WTC11 (cell line): Measurements from ENCODE around the gene DNAI1. TPM values are rescaled to one million over a fixed set of nuclear protein-coding genes. Genes with fewer than 3 reads are reported as not detected.

Experiments used
- ATAC-seq: fragments of 200-7000 bp; cut with Tn5 transposase; 2 replicates; pipeline ENCODE4 v1.10.0; 2021; ENCODE audit warnings: mild to moderate bottlenecking, moderate library complexity
- CTCF ChIA-PET: fragments of 300-600 bp; sonication (Branson Sonifier 250); formaldehyde crosslinking; loops from one replicate; lab custom pipeline; 2021; ENCODE audit warnings: antibody characterized with exemption; lab: Charles Lee
- POLR2A ChIA-PET: fragments of 350-600 bp; sonication (Branson Sonifier 250); formaldehyde crosslinking; loops from one replicate; lab custom pipeline; 2021; ENCODE audit warnings: antibody characterized with exemption; lab: Charles Lee
- DNase-seq: peaks from one replicate; pipeline ENCODE4 v3.0.0; 2021; ENCODE audit warnings: low spot score
- H3K27ac Mint-ChIP-seq: 2 replicates; pipeline ENCODE4 v1.8.0; 2021; ENCODE audit warnings: mixed read lengths
- H3K27me3 Mint-ChIP-seq: 2 replicates; pipeline ENCODE4 v1.8.0; 2021; ENCODE audit warnings: low read depth, mild to moderate bottlenecking, moderate library complexity, mixed read lengths
- H3K36me3 Mint-ChIP-seq: 2 replicates; pipeline ENCODE4 v1.8.0; 2021; ENCODE audit warnings: mixed read lengths
- H3K4me1 Mint-ChIP-seq: 2 replicates; pipeline ENCODE4 v1.8.0; 2022; ENCODE audit warnings: mixed read lengths
- H3K4me3 Mint-ChIP-seq: 2 replicates; pipeline ENCODE4 v1.8.0; 2021; ENCODE audit warnings: mild to moderate bottlenecking, moderate library complexity, mixed read lengths
- H3K9me3 Mint-ChIP-seq: 2 replicates; pipeline ENCODE4 v1.8.0; 2021; ENCODE audit warnings: mixed read lengths
- GABPB1 ChIP-seq: sonication (generic); formaldehyde crosslinking; IDR thresholded peaks from 2 replicates; pipeline ENCODE4 v1.8.1; 2023; ENCODE audit warnings: mild to moderate bottlenecking, missing genetic modification reagents
- HMGA2 ChIP-seq: fragments of 250-450 bp; sonication (Bioruptor Pico); IDR thresholded peaks from 2 replicates; pipeline ENCODE4 v1.4.0; 2021; ENCODE audit warnings: mild to moderate bottlenecking, moderate library complexity
- JAZF1 ChIP-seq: fragments of 250-450 bp; sonication (Bioruptor Pico); IDR thresholded peaks from 2 replicates; pipeline ENCODE4 v1.9.0; 2021; ENCODE audit warnings: moderate library complexity, mild to moderate bottlenecking, inconsistent platforms
- NFE2L1 ChIP-seq: sonication (generic); formaldehyde crosslinking; IDR thresholded peaks from 2 replicates; pipeline ENCODE4 v1.8.1; 2023; ENCODE audit warnings: missing genetic modification reagents
- NR1H2 ChIP-seq: sonication (generic); formaldehyde crosslinking; IDR thresholded peaks from 2 replicates; pipeline ENCODE4 v1.9.0; 2021; ENCODE audit warnings: mild to moderate bottlenecking, moderate library complexity, missing genetic modification reagents
- NR2C2 ChIP-seq: sonication (generic); formaldehyde crosslinking; IDR thresholded peaks from 2 replicates; pipeline ENCODE4 v1.8.0; 2022; ENCODE audit warnings: mild to moderate bottlenecking, missing genetic modification reagents
- OVOL2 ChIP-seq: fragments of 250-450 bp; sonication (Bioruptor Pico); IDR thresholded peaks from 2 replicates; pipeline ENCODE4 v1.9.0; 2021; ENCODE audit warnings: mild to moderate bottlenecking, borderline replicate concordance
- ZBTB21 ChIP-seq: sonication (generic); formaldehyde crosslinking; IDR thresholded peaks from 2 replicates; pipeline ENCODE4 v1.8.1; 2023; ENCODE audit warnings: mild to moderate bottlenecking, missing genetic modification reagents, borderline replicate concordance
- ZNF121 ChIP-seq: sonication (generic); formaldehyde crosslinking; IDR thresholded peaks from 2 replicates; pipeline ENCODE4 v1.8.0; 2023; ENCODE audit warnings: missing genetic modification reagents
- ZNF317 ChIP-seq: sonication (generic); formaldehyde crosslinking; IDR thresholded peaks from 2 replicates; pipeline ENCODE4 v1.8.1; 2023; ENCODE audit warnings: low read depth, mild to moderate bottlenecking, moderate library complexity, missing genetic modification reagents, borderline replicate concordance
- total RNA-seq: library from RNA; stranded (reverse); gene quantifications from 3 replicates; pipeline ENCODE4 v1.2.3, GENCODE V29; 2021
- TF ChIP-seq, protein P1 (sequence below): sonication (generic); formaldehyde crosslinking; IDR thresholded peaks from 2 replicates; pipeline ENCODE4 v1.8.0; 2023; ENCODE audit warnings: mild to moderate bottlenecking, missing genetic modification reagents
- TF ChIP-seq, protein P2 (sequence below): sonication (generic); formaldehyde crosslinking; IDR thresholded peaks from 2 replicates; pipeline ENCODE4 v1.8.1; 2023; ENCODE audit warnings: mild to moderate bottlenecking, moderate library complexity, missing genetic modification reagents
- TF ChIP-seq, protein P3 (sequence below): sonication (generic); formaldehyde crosslinking; IDR thresholded peaks from 2 replicates; pipeline ENCODE4 v1.8.1; 2023; ENCODE audit warnings: mild to moderate bottlenecking, missing genetic modification reagents, borderline replicate concordance
- TF ChIP-seq, protein P4 (sequence below): sonication (generic); formaldehyde crosslinking; IDR thresholded peaks from 2 replicates; pipeline ENCODE4 v1.8.0; 2022; ENCODE audit warnings: missing genetic modification reagents
- TF ChIP-seq, protein P5 (sequence below): sonication (generic); formaldehyde crosslinking; IDR thresholded peaks from 2 replicates; pipeline ENCODE4 v1.8.1; 2023; ENCODE audit warnings: mild to moderate bottlenecking, missing genetic modification reagents

DNAI1 gene
- total RNA-seq, 1 experiment from 2014 or later: 2.1 TPM

DNA sequence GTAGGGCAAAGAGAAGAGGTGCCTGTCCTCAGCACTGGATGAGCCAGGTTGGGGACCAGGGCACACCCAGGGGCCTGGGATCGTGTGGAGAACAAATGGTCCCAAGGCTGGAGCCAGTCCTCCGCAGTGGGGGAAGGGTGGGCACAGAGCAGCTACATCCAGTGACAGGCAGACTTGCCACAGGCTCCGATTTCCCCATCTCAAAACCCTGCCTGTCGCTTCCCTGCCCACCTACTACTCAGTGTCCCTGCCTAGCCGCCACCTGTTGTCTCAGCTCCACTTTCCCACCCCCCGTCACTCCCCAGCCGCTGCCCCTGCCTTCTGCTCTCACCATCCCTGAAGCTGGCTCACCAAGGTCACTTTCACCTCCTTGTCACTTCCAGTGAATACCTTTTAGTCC lies 78.1 kb downstream of the DNAI1 start:
- H3K27me3 Mint-ChIP-seq: peaks cover 24% of the 10 kb centered on the region
- POLR2A ChIA-PET: interaction anchor here (0.6 to 1.1 kb wide), 2 partner anchors 27 to 98 kb away, joined by 3 read pairs; no protein-coding TSS in a partner anchor
- CTCF ChIA-PET: interaction anchor here (0.8 to 1.5 kb wide), 8 partner anchors 10 to 133 kb away, joined by 3 to 7 read pairs (median 4); partner anchors contain the start of gene RPP25L
- H3K9me3 Mint-ChIP-seq: peaks cover 19% of the 10 kb centered on the region
- ATAC-seq: no peak
- H3K27ac Mint-ChIP-seq: no peak overlapping the region
- TF ChIP-seq OVOL2 (CRISPR knock-in tag) (no peak), ZNF121 (no peak), NR2C2 (CRISPR knock-in tag) (no peak), NFE2L1 (CRISPR knock-in tag) (no peak), ZNF317 (CRISPR knock-in tag) (no peak), HMGA2 (CRISPR knock-in tag) (no peak), JAZF1 (CRISPR knock-in tag) (no peak)
- TF ChIP-seq, protein P1, sequence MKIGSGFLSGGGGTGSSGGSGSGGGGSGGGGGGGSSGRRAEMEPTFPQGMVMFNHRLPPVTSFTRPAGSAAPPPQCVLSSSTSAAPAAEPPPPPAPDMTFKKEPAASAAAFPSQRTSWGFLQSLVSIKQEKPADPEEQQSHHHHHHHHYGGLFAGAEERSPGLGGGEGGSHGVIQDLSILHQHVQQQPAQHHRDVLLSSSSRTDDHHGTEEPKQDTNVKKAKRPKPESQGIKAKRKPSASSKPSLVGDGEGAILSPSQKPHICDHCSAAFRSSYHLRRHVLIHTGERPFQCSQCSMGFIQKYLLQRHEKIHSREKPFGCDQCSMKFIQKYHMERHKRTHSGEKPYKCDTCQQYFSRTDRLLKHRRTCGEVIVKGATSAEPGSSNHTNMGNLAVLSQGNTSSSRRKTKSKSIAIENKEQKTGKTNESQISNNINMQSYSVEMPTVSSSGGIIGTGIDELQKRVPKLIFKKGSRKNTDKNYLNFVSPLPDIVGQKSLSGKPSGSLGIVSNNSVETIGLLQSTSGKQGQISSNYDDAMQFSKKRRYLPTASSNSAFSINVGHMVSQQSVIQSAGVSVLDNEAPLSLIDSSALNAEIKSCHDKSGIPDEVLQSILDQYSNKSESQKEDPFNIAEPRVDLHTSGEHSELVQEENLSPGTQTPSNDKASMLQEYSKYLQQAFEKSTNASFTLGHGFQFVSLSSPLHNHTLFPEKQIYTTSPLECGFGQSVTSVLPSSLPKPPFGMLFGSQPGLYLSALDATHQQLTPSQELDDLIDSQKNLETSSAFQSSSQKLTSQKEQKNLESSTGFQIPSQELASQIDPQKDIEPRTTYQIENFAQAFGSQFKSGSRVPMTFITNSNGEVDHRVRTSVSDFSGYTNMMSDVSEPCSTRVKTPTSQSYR: no peak
- no peak overlapping the region for H3K4me3 Mint-ChIP-seq
- H3K4me1 Mint-ChIP-seq: peaks cover 5% of the 10 kb centered on the region
- DNase-seq: no peak
- H3K36me3 Mint-ChIP-seq: peaks cover 9% of the 10 kb centered on the region

DNA sequence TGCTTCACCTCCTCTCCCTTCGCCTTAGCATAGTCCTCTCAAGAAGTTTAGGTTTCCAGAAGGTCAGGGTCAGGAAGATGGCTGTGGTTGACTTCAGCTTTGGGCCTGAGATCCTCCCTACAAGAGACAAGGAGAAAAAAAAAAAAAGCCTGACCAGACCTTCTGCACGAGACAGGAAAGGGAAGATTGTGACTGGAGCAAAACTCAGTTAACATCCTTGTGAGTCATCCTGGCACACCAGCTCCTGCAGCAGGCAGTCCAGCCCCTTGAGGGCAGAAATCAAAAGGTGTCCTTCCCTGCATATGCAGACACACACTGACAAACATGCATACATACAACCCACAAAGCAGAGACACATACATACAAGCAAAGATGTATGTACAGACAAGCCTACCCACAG lies 82.2 kb downstream of the DNAI1 start:
- no peak overlapping the region for H3K4me3 Mint-ChIP-seq
- no peak for ATAC-seq
- TF ChIP-seq, protein P2, sequence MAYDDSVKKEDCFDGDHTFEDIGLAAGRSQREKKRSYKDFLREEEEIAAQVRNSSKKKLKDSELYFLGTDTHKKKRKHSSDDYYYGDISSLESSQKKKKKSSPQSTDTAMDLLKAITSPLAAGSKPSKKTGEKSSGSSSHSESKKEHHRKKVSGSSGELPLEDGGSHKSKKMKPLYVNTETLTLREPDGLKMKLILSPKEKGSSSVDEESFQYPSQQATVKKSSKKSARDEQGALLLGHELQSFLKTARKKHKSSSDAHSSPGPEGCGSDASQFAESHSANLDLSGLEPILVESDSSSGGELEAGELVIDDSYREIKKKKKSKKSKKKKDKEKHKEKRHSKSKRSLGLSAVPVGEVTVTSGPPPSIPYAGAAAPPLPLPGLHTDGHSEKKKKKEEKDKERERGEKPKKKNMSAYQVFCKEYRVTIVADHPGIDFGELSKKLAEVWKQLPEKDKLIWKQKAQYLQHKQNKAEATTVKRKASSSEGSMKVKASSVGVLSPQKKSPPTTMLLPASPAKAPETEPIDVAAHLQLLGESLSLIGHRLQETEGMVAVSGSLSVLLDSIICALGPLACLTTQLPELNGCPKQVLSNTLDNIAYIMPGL (CRISPR knock-in tag): no peak
- TF ChIP-seq, protein P3, sequence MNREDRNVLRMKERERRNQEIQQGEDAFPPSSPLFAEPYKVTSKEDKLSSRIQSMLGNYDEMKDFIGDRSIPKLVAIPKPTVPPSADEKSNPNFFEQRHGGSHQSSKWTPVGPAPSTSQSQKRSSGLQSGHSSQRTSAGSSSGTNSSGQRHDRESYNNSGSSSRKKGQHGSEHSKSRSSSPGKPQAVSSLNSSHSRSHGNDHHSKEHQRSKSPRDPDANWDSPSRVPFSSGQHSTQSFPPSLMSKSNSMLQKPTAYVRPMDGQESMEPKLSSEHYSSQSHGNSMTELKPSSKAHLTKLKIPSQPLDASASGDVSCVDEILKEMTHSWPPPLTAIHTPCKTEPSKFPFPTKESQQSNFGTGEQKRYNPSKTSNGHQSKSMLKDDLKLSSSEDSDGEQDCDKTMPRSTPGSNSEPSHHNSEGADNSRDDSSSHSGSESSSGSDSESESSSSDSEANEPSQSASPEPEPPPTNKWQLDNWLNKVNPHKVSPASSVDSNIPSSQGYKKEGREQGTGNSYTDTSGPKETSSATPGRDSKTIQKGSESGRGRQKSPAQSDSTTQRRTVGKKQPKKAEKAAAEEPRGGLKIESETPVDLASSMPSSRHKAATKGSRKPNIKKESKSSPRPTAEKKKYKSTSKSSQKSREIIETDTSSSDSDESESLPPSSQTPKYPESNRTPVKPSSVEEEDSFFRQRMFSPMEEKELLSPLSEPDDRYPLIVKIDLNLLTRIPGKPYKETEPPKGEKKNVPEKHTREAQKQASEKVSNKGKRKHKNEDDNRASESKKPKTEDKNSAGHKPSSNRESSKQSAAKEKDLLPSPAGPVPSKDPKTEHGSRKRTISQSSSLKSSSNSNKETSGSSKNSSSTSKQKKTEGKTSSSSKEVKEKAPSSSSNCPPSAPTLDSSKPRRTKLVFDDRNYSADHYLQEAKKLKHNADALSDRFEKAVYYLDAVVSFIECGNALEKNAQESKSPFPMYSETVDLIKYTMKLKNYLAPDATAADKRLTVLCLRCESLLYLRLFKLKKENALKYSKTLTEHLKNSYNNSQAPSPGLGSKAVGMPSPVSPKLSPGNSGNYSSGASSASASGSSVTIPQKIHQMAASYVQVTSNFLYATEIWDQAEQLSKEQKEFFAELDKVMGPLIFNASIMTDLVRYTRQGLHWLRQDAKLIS (CRISPR knock-in tag): no peak
- TF ChIP-seq ZBTB21 (CRISPR knock-in tag) (no peak), NFE2L1 (CRISPR knock-in tag) (no peak), NR1H2 (CRISPR knock-in tag) (no peak), GABPB1 (CRISPR knock-in tag) (no peak)
- TF ChIP-seq, protein P4, sequence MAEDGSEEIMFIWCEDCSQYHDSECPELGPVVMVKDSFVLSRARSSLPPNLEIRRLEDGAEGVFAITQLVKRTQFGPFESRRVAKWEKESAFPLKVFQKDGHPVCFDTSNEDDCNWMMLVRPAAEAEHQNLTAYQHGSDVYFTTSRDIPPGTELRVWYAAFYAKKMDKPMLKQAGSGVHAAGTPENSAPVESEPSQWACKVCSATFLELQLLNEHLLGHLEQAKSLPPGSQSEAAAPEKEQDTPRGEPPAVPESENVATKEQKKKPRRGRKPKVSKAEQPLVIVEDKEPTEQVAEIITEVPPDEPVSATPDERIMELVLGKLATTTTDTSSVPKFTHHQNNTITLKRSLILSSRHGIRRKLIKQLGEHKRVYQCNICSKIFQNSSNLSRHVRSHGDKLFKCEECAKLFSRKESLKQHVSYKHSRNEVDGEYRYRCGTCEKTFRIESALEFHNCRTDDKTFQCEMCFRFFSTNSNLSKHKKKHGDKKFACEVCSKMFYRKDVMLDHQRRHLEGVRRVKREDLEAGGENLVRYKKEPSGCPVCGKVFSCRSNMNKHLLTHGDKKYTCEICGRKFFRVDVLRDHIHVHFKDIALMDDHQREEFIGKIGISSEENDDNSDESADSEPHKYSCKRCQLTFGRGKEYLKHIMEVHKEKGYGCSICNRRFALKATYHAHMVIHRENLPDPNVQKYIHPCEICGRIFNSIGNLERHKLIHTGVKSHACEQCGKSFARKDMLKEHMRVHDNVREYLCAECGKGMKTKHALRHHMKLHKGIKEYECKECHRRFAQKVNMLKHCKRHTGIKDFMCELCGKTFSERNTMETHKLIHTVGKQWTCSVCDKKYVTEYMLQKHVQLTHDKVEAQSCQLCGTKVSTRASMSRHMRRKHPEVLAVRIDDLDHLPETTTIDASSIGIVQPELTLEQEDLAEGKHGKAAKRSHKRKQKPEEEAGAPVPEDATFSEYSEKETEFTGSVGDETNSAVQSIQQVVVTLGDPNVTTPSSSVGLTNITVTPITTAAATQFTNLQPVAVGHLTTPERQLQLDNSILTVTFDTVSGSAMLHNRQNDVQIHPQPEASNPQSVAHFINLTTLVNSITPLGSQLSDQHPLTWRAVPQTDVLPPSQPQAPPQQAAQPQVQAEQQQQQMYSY (CRISPR knock-in tag): no peak
- TF ChIP-seq, protein P5, sequence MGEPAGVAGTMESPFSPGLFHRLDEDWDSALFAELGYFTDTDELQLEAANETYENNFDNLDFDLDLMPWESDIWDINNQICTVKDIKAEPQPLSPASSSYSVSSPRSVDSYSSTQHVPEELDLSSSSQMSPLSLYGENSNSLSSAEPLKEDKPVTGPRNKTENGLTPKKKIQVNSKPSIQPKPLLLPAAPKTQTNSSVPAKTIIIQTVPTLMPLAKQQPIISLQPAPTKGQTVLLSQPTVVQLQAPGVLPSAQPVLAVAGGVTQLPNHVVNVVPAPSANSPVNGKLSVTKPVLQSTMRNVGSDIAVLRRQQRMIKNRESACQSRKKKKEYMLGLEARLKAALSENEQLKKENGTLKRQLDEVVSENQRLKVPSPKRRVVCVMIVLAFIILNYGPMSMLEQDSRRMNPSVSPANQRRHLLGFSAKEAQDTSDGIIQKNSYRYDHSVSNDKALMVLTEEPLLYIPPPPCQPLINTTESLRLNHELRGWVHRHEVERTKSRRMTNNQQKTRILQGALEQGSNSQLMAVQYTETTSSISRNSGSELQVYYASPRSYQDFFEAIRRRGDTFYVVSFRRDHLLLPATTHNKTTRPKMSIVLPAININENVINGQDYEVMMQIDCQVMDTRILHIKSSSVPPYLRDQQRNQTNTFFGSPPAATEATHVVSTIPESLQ (CRISPR knock-in tag): no peak
- H3K27ac Mint-ChIP-seq: no peak overlapping the region
- peaks cover 3% of the 10 kb centered on the region; the same call in 1 of the 2 replicates for H3K27me3 Mint-ChIP-seq
- DNase-seq: no peak
- ChIA-PET POLR2A (no interaction called here), CTCF (interaction anchor here (2.2 kb wide), 1 partner anchor 137 kb away, joined by 6 read pairs; no protein-coding TSS in a partner anchor)
- peaks cover 5% of the 10 kb centered on the region for H3K4me1 Mint-ChIP-seq
- peaks cover 6% of the 10 kb centered on the region for H3K9me3 Mint-ChIP-seq
- no peaks in the 10 kb centered on the region for H3K36me3 Mint-ChIP-seq
